Duodenal mucosa (tissue), 2 donors: ENCODE results near the gene ZNF341.
"Not testable (repeated sequence)": the region's sequence is repeated elsewhere in the genome, so short reads cannot be mapped to it uniquely, and the experiment has no call there.

Source experiments
- H3K27ac ChIP-seq: one replicate; pipeline ENCODE4 v1.7.0; 2013; ENCODE audit warnings: low read depth, low read length
- H3K27me3 ChIP-seq, 2 donors: one replicate each; pipeline ENCODE4 v1.7.0; 2013; ENCODE audit warnings: low read length in 2 of 2, control low read depth in 1 of 2; ENCODE audit not compliant: insufficient read depth in 2 of 2, control insufficient read depth in 1 of 2
- H3K36me3 ChIP-seq, 2 donors: one replicate each; pipeline ENCODE4 v1.7.0; 2013; ENCODE audit warnings: low read length in 2 of 2, control low read depth in 1 of 2; ENCODE audit not compliant: insufficient read depth in 2 of 2, control insufficient read depth in 1 of 2
- H3K4me1 ChIP-seq, 2 donors: one replicate each; pipeline ENCODE4 v1.7.0; 2013; ENCODE audit warnings: low read length in 2 of 2, control low read depth in 1 of 2; ENCODE audit not compliant: insufficient read depth in 2 of 2, control insufficient read depth in 1 of 2
- H3K4me3 ChIP-seq, 2 donors: one replicate each; pipeline ENCODE4 v1.7.0; 2013; ENCODE audit warnings: low read length in 2 of 2, low read depth in 1 of 2
- H3K9ac ChIP-seq, 2 donors: one replicate each; pipeline ENCODE4 v1.7.0; 2013; ENCODE audit warnings: low read length in 2 of 2, low read depth in 1 of 2
- H3K9me3 ChIP-seq, 2 donors: one replicate each; pipeline ENCODE4 v1.7.0; 2013; ENCODE audit warnings: low read length in 2 of 2, control low read depth in 1 of 2; ENCODE audit not compliant: control insufficient read depth in 1 of 2

Gene ZNF341

GRCh38 chr20:33689493-33689892 lies 42.3 kb upstream of the ZNF341 start:
- Histone ChIP-seq H3K27me3 (no peaks in the 10 kb centered on the region), H3K4me1 (peaks cover 14 to 17% of the 10 kb centered on the region in 2 donors), H3K36me3 (no peaks in the 10 kb centered on the region), H3K4me3 (no peak overlapping the region), H3K9me3 (no peaks in the 10 kb centered on the region), H3K27ac (no peak overlapping the region), H3K9ac (no peak overlapping the region)

GRCh38 chr20:33689973-33690372 lies 41.8 kb upstream of the ZNF341 start:
- H3K9ac ChIP-seq = no peak overlapping the region
- H3K4me3 ChIP-seq = no peak overlapping the region
- no peak overlapping the region for H3K27ac ChIP-seq

GRCh38 chr20:33693289-33693688 lies 38.5 kb upstream of the ZNF341 start:
- Histone ChIP-seq H3K4me1 (no peaks in the 10 kb centered on the region), H3K4me3 (no peak overlapping the region), H3K9me3 (no peaks in the 10 kb centered on the region), H3K27ac (no peak overlapping the region), H3K9ac (no peak overlapping the region), H3K36me3 (no peaks in the 10 kb centered on the region), H3K27me3 (no peaks in the 10 kb centered on the region)

More at GRCh38 chr20:33689973-33690372, 41.8 kb upstream of the ZNF341 start:
- no peaks in the 10 kb centered on the region for H3K9me3 ChIP-seq
- no peaks in the 10 kb centered on the region for H3K36me3 ChIP-seq
- H3K4me1 ChIP-seq = peaks cover 9 to 12% of the 10 kb centered on the region in 2 donors
- H3K27me3 ChIP-seq = no peaks in the 10 kb centered on the region

- H3K9me3 ChIP-seq = no peaks in the 10 kb centered on the region
- no peak overlapping the region for H3K4me3 ChIP-seq
- no peaks in the 10 kb centered on the region for H3K36me3 ChIP-seq
- no peaks in the 10 kb centered on the region for H3K27me3 ChIP-seq
- no peak overlapping the region for H3K27ac ChIP-seq
- H3K4me1 ChIP-seq = no peaks in the 10 kb centered on the region
- H3K9ac ChIP-seq = no peak overlapping the region
Observed at GRCh38 chr20:33693741-33694638, 37.8 kb upstream of the ZNF341 start.

GRCh38 chr20:33694639-33695012 lies 37.2 kb upstream of the ZNF341 start:
- no peaks in the 10 kb centered on the region for H3K36me3 ChIP-seq
- H3K9ac ChIP-seq = no peak overlapping the region
- no peaks in the 10 kb centered on the region for H3K27me3 ChIP-seq
- no peak overlapping the region for H3K27ac ChIP-seq
- no peaks in the 10 kb centered on the region for H3K9me3 ChIP-seq
- no peaks in the 10 kb centered on the region for H3K4me1 ChIP-seq
- H3K4me3 ChIP-seq = no peak overlapping the region

GRCh38 chr20:33696448-33696847 lies 35.3 kb upstream of the ZNF341 start:
- H3K27me3 ChIP-seq = no peaks in the 10 kb centered on the region
- H3K4me3 ChIP-seq = no peak overlapping the region
- no peaks in the 10 kb centered on the region for H3K36me3 ChIP-seq
- no peak overlapping the region for H3K27ac ChIP-seq
- H3K4me1 ChIP-seq = no peaks in the 10 kb centered on the region
- no peaks in the 10 kb centered on the region for H3K9me3 ChIP-seq
- no peak overlapping the region for H3K9ac ChIP-seq

GRCh38 chr20:33697129-33697528 lies 34.7 kb upstream of the ZNF341 start:
- Histone ChIP-seq H3K4me3 (no peak overlapping the region), H3K27me3 (no peaks in the 10 kb centered on the region), H3K27ac (no peak overlapping the region), H3K9ac (no peak overlapping the region), H3K9me3 (no peaks in the 10 kb centered on the region), H3K4me1 (no peaks in the 10 kb centered on the region), H3K36me3 (no peaks in the 10 kb centered on the region)

- not testable (repeated sequence) for H3K27me3 ChIP-seq, H3K27ac ChIP-seq, H3K4me1 ChIP-seq, H3K9ac ChIP-seq, H3K9me3 ChIP-seq, H3K36me3 ChIP-seq, H3K4me3 ChIP-seq
Observed at GRCh38 chr20:33698966-33699365, 32.8 kb upstream of the ZNF341 start.

- not testable (repeated sequence) for H3K9ac ChIP-seq, H3K9me3 ChIP-seq, H3K4me1 ChIP-seq, H3K27me3 ChIP-seq, H3K36me3 ChIP-seq, H3K4me3 ChIP-seq, H3K27ac ChIP-seq
Observed at GRCh38 chr20:33700696-33701441, 30.9 kb upstream of the ZNF341 start.

- Histone ChIP-seq H3K27me3 (no peaks in the 10 kb centered on the region), H3K9ac (no peak overlapping the region), H3K27ac (no peak overlapping the region), H3K4me3 (no peak overlapping the region), H3K9me3 (no peaks in the 10 kb centered on the region), H3K4me1 (no peaks in the 10 kb centered on the region), H3K36me3 (no peaks in the 10 kb centered on the region)
Observed at GRCh38 chr20:33701629-33702450, 30.0 kb upstream of the ZNF341 start.
